Body of pancreas (tissue), 4 donors: ENCODE results near the gene UQCRC1.

Source experiments
- POLR2A ChIP-seq, 3 donors: fragments of 450-650 bp; IDR thresholded peaks; one replicate each; pipeline ENCODE4 v1.6.1; 2016; ENCODE audit warnings: antibody characterized with exemption in 3 of 3, mild to moderate bottlenecking in 2 of 3
- TF ChIP-seq, protein P1 (sequence below), 7 experiments: fragments of 450-650 bp in 4 of 7; fragments of 200-600 bp in 3 of 7; sonication (generic) in 3 of 7; IDR thresholded peaks; one replicate each; pipeline ENCODE4 v1.5.1; 2016 to 2019; ENCODE audit warnings: antibody characterized with exemption in 7 of 7

DNA sequence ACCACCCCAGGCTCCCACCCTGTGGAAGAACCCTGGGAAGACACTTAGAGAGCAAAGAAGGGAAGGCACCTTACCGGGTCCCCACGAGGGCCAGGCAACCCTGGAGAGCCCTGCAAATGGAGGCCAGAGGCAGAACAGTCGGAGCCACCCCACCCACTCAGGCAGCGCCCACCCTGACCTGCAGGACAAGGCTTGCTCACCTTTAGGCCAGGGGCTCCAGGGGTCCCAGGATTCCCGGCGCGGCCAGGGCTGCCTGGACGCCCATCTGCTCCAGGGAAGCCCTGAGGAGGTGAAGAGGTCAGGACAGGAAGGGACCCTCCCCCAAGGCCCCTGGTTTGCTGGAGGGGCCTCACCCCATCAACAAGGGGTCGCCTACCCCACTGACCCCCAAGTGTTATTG, 24.6 kb downstream of the UQCRC1 start:
- TF ChIP-seq, protein P1, sequence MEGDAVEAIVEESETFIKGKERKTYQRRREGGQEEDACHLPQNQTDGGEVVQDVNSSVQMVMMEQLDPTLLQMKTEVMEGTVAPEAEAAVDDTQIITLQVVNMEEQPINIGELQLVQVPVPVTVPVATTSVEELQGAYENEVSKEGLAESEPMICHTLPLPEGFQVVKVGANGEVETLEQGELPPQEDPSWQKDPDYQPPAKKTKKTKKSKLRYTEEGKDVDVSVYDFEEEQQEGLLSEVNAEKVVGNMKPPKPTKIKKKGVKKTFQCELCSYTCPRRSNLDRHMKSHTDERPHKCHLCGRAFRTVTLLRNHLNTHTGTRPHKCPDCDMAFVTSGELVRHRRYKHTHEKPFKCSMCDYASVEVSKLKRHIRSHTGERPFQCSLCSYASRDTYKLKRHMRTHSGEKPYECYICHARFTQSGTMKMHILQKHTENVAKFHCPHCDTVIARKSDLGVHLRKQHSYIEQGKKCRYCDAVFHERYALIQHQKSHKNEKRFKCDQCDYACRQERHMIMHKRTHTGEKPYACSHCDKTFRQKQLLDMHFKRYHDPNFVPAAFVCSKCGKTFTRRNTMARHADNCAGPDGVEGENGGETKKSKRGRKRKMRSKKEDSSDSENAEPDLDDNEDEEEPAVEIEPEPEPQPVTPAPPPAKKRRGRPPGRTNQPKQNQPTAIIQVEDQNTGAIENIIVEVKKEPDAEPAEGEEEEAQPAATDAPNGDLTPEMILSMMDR (IDR thresholded peaks at IDR 0.05), result no peak
- no peak for TF ChIP-seq POLR2A (IDR thresholded peaks at IDR 0.05)
